ENCODE data around the gene CAMK4.
A peak's percentile ranks its signal among the peaks of the same experiment; 100 is the strongest.

Gene CAMK4

DNA sequence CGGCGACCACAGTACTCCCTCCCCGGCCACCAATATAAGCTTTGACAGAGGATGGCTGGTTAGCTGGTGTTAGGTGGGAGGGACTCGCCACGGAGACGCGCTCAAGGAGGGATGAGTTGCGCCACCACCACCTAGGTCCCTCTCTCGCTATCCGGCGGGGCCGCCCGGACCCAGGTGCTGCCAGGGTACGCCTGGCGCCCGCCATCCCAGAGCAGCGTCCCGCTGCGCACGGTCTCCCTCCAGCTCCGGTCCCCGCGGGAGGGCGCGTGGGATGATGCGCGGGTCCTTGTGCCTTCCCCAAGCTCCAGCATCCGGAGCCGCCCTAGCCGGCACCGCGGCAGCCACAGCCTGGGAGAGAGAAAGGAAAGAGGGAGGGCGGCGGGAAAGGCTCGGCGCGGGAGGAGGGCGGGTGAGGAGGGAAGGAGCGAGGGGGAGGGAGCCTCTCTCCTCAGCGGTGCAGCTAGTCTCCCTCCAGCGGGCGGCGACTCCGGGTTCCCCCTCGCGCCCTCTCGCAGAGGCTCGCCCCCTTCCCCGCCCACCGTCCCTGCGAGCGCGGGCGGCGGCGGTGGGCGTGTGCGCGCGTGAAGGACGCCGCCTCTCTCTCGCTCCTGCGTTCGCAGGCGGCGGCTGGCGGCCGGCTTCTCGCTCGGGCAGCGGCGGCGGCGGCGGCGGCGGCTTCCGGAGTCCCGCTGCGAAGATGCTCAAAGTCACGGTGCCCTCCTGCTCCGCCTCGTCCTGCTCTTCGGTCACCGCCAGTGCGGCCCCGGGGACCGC is at the start of gene CAMK4:
TSS of gene CAMK4 (plus strand) at position 598 of the 774 bp plus-strand sequence. CDS start at position 698, 100 bp downstream.
- intact Hi-C loops (cut with DNase I): no loop called here

DNA sequence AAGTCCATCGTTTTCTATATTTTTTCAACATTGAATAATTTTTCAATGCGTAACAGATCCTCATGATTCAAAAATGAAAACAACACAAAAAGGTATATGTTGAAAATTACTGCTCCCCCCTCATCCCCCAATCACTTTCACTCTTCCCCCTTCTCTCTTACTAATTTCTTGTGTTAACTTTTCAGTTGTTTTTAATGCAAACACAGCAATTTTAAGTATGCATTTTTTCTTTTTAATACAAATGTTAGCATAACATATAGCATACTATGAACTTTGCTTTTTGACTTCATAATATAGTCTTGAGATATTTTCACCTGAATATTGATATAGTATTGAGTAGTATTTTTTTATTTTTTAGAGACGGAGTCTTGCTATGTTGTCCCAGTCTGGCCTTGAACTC is 41.1 kb upstream of the CAMK4 start:
- intact Hi-C loops (cut with DNase I): no loop called here
- no peak for DNase-seq

More for the DNA sequence above, at the start of gene CAMK4:
- peak; percentile 49 to 95 (median 84) for DNase-seq

DNA sequence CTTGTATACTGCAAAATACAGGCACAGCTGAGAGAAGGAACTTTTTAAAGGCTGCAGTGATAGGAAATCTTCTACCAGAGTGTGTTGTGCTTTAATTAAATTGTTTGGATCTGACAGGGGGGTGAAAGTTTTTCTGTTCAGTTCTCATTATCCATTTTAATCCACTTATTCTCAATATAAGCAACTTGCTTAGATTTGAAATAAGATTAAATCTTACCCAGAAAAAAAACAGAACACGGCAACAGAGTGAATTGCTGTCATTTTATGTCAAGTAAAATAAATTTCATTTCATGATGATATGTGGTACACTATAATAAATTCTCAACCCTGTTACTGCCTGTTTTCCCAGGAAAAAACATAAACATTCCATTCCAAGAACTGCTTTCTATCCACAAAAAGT is 37.1 kb upstream of the CAMK4 start:
- intact Hi-C loops (cut with DNase I): no loop called here
- no peak for DNase-seq

DNA sequence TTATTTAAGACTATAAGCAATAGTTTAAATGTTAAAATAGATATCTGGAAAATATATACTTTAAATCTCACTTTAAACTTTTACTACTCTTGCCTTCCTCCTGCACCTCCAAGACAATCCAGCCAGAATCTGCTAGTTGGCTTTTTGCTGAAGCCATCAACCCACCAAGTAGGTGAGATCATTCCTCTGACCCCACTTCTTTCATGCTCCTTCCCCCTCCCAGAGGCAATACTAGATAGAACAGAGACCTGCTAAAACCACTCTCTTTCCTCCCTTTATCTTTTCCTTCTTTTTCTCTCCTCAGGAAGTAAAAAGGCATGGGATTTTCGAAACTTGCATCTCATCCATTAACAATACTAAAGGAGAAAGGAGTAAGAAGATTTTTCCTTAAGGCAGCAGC is 30.1 kb upstream of the CAMK4 start:
- intact Hi-C loops (cut with DNase I): no loop called here
- DNase-seq: no peak

DNA sequence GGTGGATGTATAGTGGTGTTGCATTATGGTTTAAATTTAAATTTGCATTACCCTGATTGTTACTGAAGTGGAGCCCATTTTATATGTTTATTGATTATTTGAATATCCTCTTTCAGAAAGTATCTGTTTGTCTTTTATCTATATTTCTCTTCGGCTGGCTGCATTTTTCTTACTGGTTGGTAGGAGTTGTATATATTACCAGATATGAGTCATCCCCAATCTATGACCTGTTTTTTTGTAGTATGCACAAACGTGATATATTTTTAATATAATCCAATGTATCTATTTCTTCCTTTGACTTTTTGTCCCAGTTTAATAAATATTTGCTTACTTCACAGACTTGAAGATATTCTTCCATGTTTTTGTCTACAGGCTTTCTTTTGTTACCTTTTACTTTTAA is 29.3 kb upstream of the CAMK4 start:
- no peak for DNase-seq
- intact Hi-C loops (cut with DNase I): no loop called here

DNA sequence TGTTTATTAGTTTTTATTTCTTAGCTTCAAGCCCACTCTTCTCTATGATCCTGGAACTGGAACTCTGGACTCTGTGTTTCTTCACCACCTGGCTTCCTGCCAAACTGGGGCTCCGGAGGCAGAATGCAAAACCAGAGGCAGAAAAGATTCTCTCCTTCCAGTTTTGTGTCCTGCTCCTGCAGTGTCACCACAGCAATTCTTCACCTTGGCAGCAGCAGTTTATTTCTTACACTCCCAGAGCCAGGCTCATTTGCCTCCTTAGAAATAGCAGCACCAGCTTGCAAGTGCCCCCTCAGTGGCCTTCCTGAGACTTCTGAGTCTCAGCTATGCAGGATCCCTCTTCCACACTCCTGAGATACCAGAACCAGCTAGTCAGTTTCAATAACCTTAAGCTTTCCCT is 26.7 kb upstream of the CAMK4 start:
- intact Hi-C loops (cut with DNase I): no loop called here

DNA sequence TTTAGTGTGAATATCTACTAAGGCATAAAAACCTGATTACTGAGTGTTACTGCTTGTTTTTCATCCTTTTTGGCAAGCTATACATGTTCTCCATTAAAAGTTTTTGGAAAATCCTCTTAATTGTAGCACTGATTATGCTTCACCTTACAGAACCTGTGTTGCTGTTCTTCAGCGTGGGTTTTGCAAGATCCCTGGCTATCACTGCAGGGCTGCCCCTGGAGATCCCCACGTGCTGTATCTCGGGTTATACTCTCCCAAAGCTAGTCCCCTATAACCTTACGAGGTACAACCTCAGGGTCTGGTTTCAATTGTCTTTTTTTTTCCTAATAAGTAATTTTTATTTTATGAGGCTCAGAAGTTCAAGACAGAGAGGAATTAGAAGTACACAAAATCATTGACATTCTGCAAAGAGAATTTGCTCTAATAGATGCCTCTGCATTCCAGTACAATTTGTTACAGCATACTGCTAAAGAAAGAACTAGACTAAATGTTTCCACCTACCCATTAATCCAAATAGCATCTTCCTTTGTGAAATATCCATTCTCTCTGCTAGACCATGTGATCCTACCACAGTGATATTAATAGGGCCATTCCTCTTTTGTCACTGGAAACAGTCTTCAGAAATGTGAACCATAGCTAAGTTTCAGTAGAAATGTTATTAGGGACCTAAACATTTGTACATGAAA is 25.8 kb upstream of the CAMK4 start:
- DNase-seq: peak in 3 of 42 donors; percentile 6 to 23 (median 17)

More for the DNA sequence above, 26.7 kb upstream of the CAMK4 start:
- peak in 35 of 42 donors; percentile 1 to 65 (median 20) for DNase-seq

DNA sequence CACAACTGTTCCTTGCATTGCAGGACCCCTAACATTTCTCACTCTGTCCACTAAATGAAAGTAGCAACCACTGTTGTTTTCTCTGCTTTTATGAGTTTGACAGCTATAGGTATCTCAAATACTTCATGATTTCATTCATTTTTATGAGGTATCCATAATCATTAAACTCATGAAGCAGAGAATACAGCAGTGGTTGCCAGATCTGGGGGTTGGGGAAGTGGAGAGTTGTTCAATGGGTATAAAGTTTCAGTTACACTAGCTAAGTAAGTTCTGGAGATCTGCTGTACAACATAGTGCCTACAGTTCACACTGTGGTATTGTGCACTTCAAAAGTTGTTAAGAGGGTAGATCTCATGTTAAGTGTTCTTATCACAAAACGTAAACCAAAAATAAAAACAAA is 23.4 kb upstream of the CAMK4 start:
- intact Hi-C loops (cut with DNase I): no loop called here
- DNase-seq: no peak

More for the DNA sequence above, 25.8 kb upstream of the CAMK4 start:
- intact Hi-C loops (cut with DNase I): no loop called here

DNA sequence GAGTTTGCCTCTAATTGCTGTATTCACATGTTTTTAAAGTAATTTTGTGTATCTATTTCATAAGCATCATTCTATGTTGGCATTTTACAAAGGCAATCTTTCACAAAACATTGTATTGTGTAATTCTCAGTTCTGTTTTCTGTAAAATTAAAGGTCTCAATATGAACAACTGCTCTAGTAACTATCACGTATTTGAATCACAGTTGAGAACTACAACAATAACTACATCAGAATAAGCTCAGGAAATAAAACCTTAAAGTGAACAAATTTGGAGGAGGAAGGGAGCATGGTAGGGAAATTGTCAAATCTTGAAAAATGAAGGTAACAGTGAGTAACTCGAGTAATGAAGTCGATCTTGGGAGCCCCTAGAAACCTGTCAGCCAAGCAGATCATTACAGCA is 22.5 kb upstream of the CAMK4 start:
- DNase-seq: no peak
- intact Hi-C loops (cut with DNase I): no loop called here

DNA sequence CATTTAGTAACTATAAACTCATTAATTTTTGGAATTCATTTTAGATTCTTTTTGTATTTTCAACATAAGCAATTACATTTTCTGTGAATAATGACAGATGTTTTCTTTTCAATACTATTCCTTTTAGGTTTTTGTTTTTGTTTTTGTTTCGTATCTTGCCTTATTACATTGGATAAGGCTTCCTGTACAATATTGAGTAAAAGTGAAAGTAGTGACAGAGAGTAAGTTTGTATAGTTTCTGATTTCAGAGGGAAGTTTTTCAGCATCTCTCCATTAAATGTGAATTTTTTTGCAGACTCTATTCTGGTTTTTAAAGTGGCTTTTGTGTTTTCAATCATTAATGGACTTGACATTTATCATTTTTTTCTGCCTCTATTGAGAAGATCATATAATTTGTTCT is 12.8 kb upstream of the CAMK4 start:
- no peak for DNase-seq
- intact Hi-C loops (cut with DNase I): no loop called here

DNA sequence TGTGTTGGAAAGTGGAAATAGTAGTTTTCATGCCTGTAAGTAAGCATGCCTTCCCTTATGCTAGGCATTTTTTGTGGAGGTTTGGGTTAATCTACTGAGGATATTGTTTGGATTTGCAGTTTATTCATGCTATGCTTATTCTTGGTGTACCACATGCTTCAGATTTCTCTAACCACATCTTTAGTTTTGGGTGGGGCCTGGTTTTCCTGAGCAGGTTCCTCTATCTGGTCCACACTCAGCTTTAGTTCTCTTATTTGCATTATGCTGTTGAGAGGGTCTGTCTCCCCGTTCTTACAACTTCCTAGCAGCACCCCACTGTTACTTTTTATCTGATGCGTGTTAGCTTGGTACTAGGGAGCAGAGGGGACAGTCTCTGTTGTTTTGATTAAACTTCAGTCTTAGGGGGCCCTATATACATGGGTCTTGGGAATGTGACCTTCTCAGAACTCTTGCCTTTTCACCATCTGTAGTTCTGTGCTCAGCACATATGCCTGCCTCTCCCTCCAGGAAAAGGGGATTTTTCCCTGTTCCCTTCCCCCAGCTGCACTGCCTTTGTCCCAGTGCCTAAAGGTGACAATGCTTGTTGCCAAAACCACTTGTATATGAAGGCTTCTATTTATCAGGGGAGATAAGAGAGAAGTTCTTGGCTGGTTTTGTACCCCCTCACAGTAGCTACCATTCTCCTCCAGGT is 10.0 kb upstream of the CAMK4 start:
- intact Hi-C loops (cut with DNase I): no loop called here
- DNase-seq: no peak

DNA sequence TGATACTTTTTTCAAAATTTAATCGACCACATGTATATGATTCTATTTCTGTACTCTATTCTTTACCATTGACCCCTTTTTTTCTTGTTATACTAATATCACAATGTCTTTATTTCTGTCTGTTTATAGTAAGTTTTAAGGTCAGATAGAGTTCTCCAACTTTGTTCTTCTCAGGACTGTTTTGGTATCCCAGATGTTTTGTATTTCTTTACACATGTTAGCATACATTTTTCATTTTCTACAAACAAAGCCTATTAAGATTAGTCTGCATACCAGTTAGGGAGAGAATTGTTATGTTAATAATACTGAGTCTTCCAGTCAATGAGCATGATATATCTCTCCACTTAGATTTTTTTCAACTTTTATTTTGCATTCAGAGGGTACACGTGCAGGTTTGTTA is 8.2 kb upstream of the CAMK4 start:
- intact Hi-C loops (cut with DNase I): no loop called here
- DNase-seq: no peak

DNA sequence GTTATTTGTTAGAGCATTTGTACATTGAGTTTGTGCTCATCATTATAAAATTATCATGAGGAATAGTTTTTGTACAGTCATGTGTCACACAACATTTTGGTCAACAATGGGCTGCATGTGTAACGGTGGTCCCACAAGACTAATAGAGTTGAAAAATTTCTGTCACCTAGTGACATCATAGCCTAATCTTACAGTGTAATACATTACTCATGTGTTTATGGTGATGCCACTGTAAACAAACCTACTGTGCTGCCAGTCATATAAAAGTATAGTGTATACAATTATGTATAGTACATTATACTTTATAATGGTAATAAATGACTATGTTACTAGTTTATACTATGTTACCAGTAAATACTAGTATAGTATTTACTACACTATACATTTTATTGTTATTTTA is 3.0 kb upstream of the CAMK4 start:
- no peak for DNase-seq
- intact Hi-C loops (cut with DNase I): no loop called here

DNA sequence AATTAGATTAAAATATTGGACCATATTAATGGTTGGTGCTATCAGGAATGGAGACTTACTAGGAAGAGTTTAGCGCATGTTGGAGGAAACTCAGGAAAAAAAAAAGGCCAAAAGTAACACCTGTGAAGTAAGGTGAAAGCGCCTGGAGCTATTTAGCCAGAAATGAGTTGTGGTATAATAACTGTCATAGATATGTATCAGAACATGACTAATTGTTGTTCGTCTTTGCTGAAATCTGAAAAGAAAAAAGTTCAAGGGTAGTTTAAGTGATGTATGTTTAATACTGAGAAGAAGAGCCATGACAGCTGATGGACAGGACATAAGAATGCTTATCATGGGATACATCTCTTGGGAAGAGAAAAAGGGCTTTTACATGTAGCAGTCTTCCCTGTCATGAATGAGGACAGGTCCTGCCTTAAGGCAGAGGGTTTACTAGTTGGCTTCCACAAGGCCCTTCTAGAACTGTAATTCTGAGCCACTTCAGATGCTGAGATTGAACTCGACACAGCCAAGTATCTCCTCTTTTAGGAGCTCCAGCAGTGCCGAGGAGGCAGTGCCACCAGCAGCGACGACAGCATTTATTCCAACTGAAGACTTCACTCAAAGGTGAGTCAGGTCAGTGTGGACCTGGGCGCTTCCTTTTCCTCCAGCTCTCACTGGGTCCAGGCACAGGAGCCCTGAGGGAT is 940 bp upstream of the CAMK4 start:
- intact Hi-C loops (cut with DNase I): no loop called here
- DNase-seq: peak in 23 of 42 donors; percentile 10 to 64 (median 28)

DNA sequence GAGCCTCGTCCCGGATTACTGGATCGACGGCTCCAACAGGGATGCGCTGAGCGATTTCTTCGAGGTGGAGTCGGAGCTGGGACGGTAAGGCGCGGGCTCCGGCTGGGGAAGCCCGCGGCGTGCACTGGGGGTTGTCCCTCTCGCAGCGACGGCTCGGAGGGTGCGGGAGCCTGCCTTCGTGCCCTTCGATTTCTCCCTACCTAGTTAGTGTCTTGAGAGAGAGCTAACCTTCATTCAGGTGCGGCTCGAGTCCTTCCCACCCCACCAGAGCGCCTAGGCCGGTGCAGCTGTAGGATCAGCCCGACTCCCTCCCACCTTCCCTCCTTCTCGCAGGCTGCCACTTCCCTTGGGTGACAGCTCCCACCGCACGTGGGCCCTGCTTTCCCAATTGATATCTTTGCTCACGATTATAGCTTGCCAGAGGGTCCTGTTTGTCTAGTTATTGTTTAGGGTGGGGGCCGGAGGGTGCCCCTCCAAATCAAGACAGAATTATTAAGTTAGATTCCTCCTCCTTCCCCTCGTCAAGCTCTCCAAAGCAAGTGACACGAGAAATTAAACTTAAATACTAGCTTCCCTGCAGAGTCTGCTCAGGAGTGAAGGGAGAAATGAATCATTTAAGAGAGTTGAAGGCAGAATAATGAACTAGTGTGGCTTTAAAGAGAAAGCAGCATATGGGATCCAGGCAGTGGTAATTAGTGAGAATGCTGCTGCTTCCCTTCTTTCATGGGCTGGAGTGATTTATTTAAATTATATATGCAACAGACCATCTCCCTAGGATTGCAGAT is 569 bp downstream of the CAMK4 start:
- intact Hi-C loops (cut with DNase I): no loop called here
- peak in 40 of 42 donors; percentile 8 to 80 (median 55) for DNase-seq

DNA sequence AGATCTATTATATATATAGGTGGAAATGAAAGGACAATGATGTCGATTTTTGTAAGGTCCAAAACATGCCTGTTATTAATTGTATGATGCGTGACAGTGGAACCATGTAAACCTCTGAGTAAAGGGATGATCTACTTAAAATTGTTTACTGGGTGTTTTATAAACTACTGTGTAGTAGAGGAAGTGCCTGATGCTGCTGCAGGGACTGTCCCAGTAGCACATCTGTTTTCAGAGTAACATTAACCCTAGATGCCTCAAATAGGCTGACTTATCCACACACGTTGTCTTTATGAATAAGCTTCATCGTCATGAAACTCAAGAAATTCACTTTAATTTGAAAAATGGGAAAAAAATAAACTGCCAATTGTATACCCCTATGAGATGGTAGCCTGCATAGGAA is 1.7 kb downstream of the CAMK4 start:
- intact Hi-C loops (cut with DNase I): no loop called here
- DNase-seq: no peak

DNA sequence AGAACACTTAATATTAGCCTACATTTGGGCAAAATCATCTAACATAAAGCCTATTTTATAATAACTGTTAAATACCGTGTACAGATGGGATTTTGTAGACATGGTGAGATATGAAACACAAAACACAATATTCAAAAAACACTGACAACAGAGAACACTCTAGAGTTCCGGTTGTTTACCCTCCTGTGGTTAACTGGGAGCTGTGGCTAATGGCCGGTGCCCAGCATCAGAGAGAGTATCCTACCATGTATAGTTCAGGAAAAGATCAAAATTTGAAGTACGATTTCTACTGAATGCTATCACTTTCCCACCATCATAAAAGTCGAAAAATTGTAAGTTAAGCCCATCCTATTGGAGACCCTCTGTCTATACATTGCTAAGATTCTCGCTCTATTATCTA is 2.4 kb downstream of the CAMK4 start:
- no peak for DNase-seq
- intact Hi-C loops (cut with DNase I): no loop called here

DNA sequence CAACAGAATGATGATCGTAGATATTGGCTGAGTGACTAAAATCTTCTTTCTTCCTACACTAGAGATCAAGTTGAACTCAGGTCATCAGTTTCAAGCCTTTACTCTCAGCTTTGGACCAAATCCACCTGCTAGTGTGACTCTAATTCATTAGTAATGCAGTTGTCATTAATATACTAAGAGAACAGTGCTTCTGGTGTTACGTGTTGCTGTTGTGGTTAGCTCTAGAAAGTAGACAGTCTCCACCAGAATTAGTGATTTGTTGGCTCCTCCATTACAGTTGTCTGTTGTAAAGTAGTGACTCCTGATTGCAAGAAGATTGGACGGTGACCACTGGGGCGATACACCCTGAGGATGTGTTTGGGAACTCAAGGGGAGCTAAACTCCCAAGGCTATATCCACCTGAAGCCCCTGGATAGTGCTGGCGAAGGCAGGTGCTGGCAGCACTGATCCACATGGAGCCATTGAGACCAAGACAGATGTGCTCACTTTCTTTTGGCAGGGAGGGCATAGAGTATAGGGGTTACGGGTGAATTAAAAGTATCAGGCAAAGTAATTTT is 3.1 kb downstream of the CAMK4 start:
- no peak for DNase-seq
- intact Hi-C loops (cut with DNase I): no loop called here

Data from head of caudate nucleus (tissue), 42 donors.